Astrocyte of the hippocampus (primary cell): ENCODE measurements around the gene PARD3.
"Not testable (repeated sequence)": the region's sequence is repeated elsewhere in the genome, so short reads cannot be mapped to it uniquely, and the experiment has no call there.

Source experiments
- DNase-seq: peaks from one replicate; pipeline ENCODE4 v3.0.0; 2011; ENCODE audit warnings: low read depth, low spot score

The PARD3 gene

GRCh38 chr10:34798654-34799053, 16.4 kb downstream of the PARD3 start:
- DNase-seq, result no peak

- no peak for DNase-seq
Observed at GRCh38 chr10:34797155-34797554, 17.9 kb downstream of the PARD3 start.

GRCh38 chr10:34796133-34796532, 19.0 kb downstream of the PARD3 start:
- no peak for DNase-seq

GRCh38 chr10:34795334-34795733, 19.8 kb downstream of the PARD3 start:
- no peak for DNase-seq

- no peak for DNase-seq
Observed at GRCh38 chr10:34794835-34795234, 20.3 kb downstream of the PARD3 start.

GRCh38 chr10:34793581-34793980, 21.5 kb downstream of the PARD3 start:
- not testable (repeated sequence) for DNase-seq

GRCh38 chr10:34792881-34793280, 22.2 kb downstream of the PARD3 start:
- DNase-seq, result no peak

- DNase-seq, result no peak
Observed at GRCh38 chr10:34791947-34792346, 23.1 kb downstream of the PARD3 start.

- DNase-seq, result no peak
Observed at GRCh38 chr10:34791228-34791627, 23.9 kb downstream of the PARD3 start.

GRCh38 chr10:34789966-34790506, 25.1 kb downstream of the PARD3 start:
- no peak for DNase-seq

GRCh38 chr10:34786464-34786863, 28.6 kb downstream of the PARD3 start:
- peak; percentile 45 for DNase-seq

GRCh38 chr10:34781711-34782110, 33.4 kb downstream of the PARD3 start:
- no peak for DNase-seq

- no peak for DNase-seq
Observed at GRCh38 chr10:34780818-34781380, 34.2 kb downstream of the PARD3 start.

GRCh38 chr10:34778237-34778636, 36.9 kb downstream of the PARD3 start:
- no peak for DNase-seq

- DNase-seq, result no peak
Observed at GRCh38 chr10:34776090-34776690, 38.9 kb downstream of the PARD3 start.

GRCh38 chr10:34775044-34775637, 40.0 kb downstream of the PARD3 start:
- no peak for DNase-seq

GRCh38 chr10:34773636-34774630, 41.2 kb downstream of the PARD3 start:
- no peak for DNase-seq

GRCh38 chr10:34771525-34771924, 43.6 kb downstream of the PARD3 start:
- no peak for DNase-seq

GRCh38 chr10:34771106-34771505, 44.0 kb downstream of the PARD3 start:
- no peak for DNase-seq

GRCh38 chr10:34769899-34770298, 45.2 kb downstream of the PARD3 start:
- DNase-seq, result no peak

GRCh38 chr10:34768972-34769330, 46.1 kb downstream of the PARD3 start:
- DNase-seq, result no peak
